PC-9 (cell line): ENCODE data around the gene SUPT3H. TPM values are rescaled to one million over a fixed set of nuclear protein-coding genes. Genes with fewer than 3 reads are reported as not detected.

Experiments used
- BruUV-seq: library from RNA; stranded (reverse); fragments of 400-500 nt; replicated peaks from 2 replicates; lab custom pipeline; 2021; lab: Mats Ljungman, UMichigan
- CTCF ChIA-PET: fragments of 300-600 bp; sonication (Branson Sonifier 250); formaldehyde crosslinking; loops from one replicate; lab custom pipeline; 2022; ENCODE audit warnings: antibody characterized with exemption; lab: Charles Lee
- POLR2A ChIA-PET: fragments of 300-600 bp; sonication (Branson Sonifier 250); formaldehyde crosslinking; loops from one replicate; lab custom pipeline; 2022; ENCODE audit warnings: antibody characterized with exemption; ENCODE audit not compliant: unreplicated experiment; lab: Charles Lee
- DNase-seq, 2 experiments: peaks; one replicate each; pipeline versions ENCODE4 v3.0.0 to v3.0.0-alpha.2; 2015 to 2022; ENCODE audit warnings: mixed read lengths in 1 of 2
- H2AFZ ChIP-seq: fragments of 200-600 bp; sonication (generic); 2 replicates; pipeline ENCODE4 v1.8.1; 2017; ENCODE audit warnings: antibody characterized with exemption
- H3F3A ChIP-seq: fragments of 200-600 bp; sonication (generic); 2 replicates; pipeline ENCODE4 v1.8.1; 2017; ENCODE audit warnings: antibody characterized with exemption, mild to moderate bottlenecking, low read depth; ENCODE audit not compliant: insufficient read depth
- H3K27ac ChIP-seq: fragments of 200-600 bp; sonication (generic); 2 replicates; pipeline ENCODE4 v1.6.1; 2016; ENCODE audit warnings: mixed run types
- H3K27me3 ChIP-seq: fragments of 200-600 bp; sonication (generic); 2 replicates; pipeline ENCODE4 v1.6.1; 2016; ENCODE audit warnings: low read depth, mixed run types; ENCODE audit not compliant: insufficient read depth
- H3K36me3 ChIP-seq: fragments of 200-600 bp; sonication (generic); 2 replicates; pipeline ENCODE4 v1.6.1; 2016; ENCODE audit warnings: low read depth, mixed run types
- H3K4me1 ChIP-seq: fragments of 200-600 bp; sonication (generic); replicated peaks from 2 replicates; pipeline ENCODE4 v1.6.1; 2016; ENCODE audit warnings: mixed run types; ENCODE audit not compliant: insufficient read depth
- H3K4me2 ChIP-seq: fragments of 200-600 bp; sonication (generic); 2 replicates; pipeline ENCODE4 v1.6.1; 2017; ENCODE audit warnings: mixed run types
- H3K4me3 ChIP-seq: fragments of 200-600 bp; sonication (generic); 2 replicates; pipeline ENCODE4 v1.6.1; 2016; ENCODE audit warnings: mixed run types
- H3K79me2 ChIP-seq: fragments of 200-600 bp; sonication (generic); 2 replicates; pipeline ENCODE4 v1.6.1; 2017; ENCODE audit warnings: low read depth, mixed run types
- H3K9me2 ChIP-seq: fragments of 200-600 bp; sonication (generic); 2 replicates; pipeline ENCODE4 v1.8.1; 2017; ENCODE audit warnings: mild to moderate bottlenecking; ENCODE audit not compliant: insufficient read depth
- H3K9me3 ChIP-seq: fragments of 200-600 bp; sonication (generic); 2 replicates; pipeline ENCODE4 v1.8.1; 2016; ENCODE audit warnings: low read depth; ENCODE audit not compliant: insufficient read depth
- H4K20me1 ChIP-seq: fragments of 200-600 bp; sonication (generic); 2 replicates; pipeline ENCODE4 v1.8.1; 2017; ENCODE audit not compliant: insufficient read depth
- EZH2 ChIP-seq: fragments of 200-600 bp; sonication (generic); IDR thresholded peaks from 2 replicates; pipeline ENCODE4 v1.8.0; 2017; ENCODE audit warnings: antibody characterized with exemption, low read depth
- intact Hi-C: fragments of 100-400 bp; cut with micrococcal nuclease; formaldehyde crosslinking; loops from one replicate; pipeline ENCODE4 v1.10.0; 2022; ENCODE audit not compliant: unreplicated experiment
- total RNA-seq: library from RNA; stranded (reverse); gene quantifications from 2 replicates; pipeline ENCODE4 v1.2.3, GENCODE V29; 2021
- TF ChIP-seq, protein P1 (sequence below): fragments of 200-600 bp; sonication (generic); conservative IDR thresholded peaks from 2 replicates; pipeline ENCODE4 v1.6.1; 2017; ENCODE audit warnings: mixed run types, antibody characterized with exemption, mild to moderate bottlenecking, moderate library complexity

Gene SUPT3H
- total RNA-seq, 1 experiment from 2014 or later = 9.2 TPM

- CTCF ChIA-PET = no interaction called here
- Histone ChIP-seq H3K9me2 (no peaks in the 10 kb centered on the region), H3K27ac (no peak overlapping the region), H3K27me3 (no peaks in the 10 kb centered on the region), H3K4me1 (no peaks in the 10 kb centered on the region), H3K4me3 (no peak overlapping the region), H3F3A (no peaks in the 10 kb centered on the region), H3K9me3 (no peaks in the 10 kb centered on the region), H2AFZ (no peak overlapping the region), H3K79me2 (no peaks in the 10 kb centered on the region), H3K36me3 (no peaks in the 10 kb centered on the region), H4K20me1 (no peaks in the 10 kb centered on the region), H3K4me2 (no peak overlapping the region)
- no peak for DNase-seq
- intact Hi-C loops = no loop called here
- POLR2A ChIA-PET = no interaction called here
- TF ChIP-seq, protein P1, sequence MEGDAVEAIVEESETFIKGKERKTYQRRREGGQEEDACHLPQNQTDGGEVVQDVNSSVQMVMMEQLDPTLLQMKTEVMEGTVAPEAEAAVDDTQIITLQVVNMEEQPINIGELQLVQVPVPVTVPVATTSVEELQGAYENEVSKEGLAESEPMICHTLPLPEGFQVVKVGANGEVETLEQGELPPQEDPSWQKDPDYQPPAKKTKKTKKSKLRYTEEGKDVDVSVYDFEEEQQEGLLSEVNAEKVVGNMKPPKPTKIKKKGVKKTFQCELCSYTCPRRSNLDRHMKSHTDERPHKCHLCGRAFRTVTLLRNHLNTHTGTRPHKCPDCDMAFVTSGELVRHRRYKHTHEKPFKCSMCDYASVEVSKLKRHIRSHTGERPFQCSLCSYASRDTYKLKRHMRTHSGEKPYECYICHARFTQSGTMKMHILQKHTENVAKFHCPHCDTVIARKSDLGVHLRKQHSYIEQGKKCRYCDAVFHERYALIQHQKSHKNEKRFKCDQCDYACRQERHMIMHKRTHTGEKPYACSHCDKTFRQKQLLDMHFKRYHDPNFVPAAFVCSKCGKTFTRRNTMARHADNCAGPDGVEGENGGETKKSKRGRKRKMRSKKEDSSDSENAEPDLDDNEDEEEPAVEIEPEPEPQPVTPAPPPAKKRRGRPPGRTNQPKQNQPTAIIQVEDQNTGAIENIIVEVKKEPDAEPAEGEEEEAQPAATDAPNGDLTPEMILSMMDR = no peak
- TF ChIP-seq EZH2 = no peak
- BruUV-seq = no TSS peak
Measured at GRCh38 chr6:44824567-44824966, 553.2 kb downstream of the SUPT3H start.

DNA sequence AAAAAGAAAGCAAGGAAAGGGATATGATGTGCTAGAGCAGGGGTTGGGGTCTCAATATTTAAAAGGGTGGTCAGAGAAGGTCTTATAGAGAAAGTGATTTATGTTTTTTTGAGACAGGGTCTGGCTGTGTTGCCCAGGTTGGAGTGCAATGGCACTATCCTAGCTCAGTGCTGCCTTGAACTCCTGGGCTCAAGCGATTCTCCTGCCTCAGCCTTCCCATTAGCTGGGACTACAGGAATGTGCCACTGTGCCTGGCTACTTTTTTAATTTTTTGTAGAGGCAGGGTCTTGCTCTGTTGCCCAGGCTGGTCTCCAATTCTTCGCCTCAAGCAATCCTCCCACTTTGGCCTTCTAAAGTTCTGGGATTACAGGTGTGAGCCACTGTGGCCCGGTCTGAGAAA, 557.0 kb downstream of the SUPT3H start:
- no peaks in the 10 kb centered on the region for H3K79me2 ChIP-seq
- DNase-seq = no peak
- H3K4me2 ChIP-seq = no peak overlapping the region
- H3K9me2 ChIP-seq = no peaks in the 10 kb centered on the region
- H3F3A ChIP-seq = no peaks in the 10 kb centered on the region
- H3K27ac ChIP-seq = no peak overlapping the region
- no peaks in the 10 kb centered on the region for H3K27me3 ChIP-seq
- no peak overlapping the region for H2AFZ ChIP-seq
- no peak overlapping the region for H3K4me3 ChIP-seq
- no peaks in the 10 kb centered on the region for H4K20me1 ChIP-seq
- no TSS peak for BruUV-seq
- ChIA-PET CTCF (no interaction called here), POLR2A (no interaction called here)
- intact Hi-C loops = no loop called here
- H3K9me3 ChIP-seq = no peaks in the 10 kb centered on the region
- H3K4me1 ChIP-seq = no peaks in the 10 kb centered on the region
- no peaks in the 10 kb centered on the region for H3K36me3 ChIP-seq
- TF ChIP-seq EZH2 = no peak
- TF ChIP-seq, protein P1 = no peak

- Histone ChIP-seq H3K27ac (no peak overlapping the region), H3K9me3 (no peaks in the 10 kb centered on the region), H3K4me3 (no peak overlapping the region), H2AFZ (no peak overlapping the region), H3K27me3 (no peaks in the 10 kb centered on the region), H3F3A (no peaks in the 10 kb centered on the region), H3K4me1 (no peaks in the 10 kb centered on the region), H4K20me1 (no peaks in the 10 kb centered on the region), H3K36me3 (no peaks in the 10 kb centered on the region), H3K4me2 (no peak overlapping the region), H3K9me2 (no peaks in the 10 kb centered on the region), H3K79me2 (no peaks in the 10 kb centered on the region)
- intact Hi-C loops = no loop called here
- DNase-seq = no peak
- POLR2A ChIA-PET = no interaction called here
- CTCF ChIA-PET = no interaction called here
- no peak for TF ChIP-seq EZH2
- TF ChIP-seq, protein P1 = no peak
- no TSS peak for BruUV-seq
Measured at GRCh38 chr6:44820321-44820720, 557.4 kb downstream of the SUPT3H start.
